IPS DF 6.9 (cell line): ENCODE results near the gene CAMTA1.
"Not testable (repeated sequence)": the region's sequence is repeated elsewhere in the genome, so short reads cannot be mapped to it uniquely, and the experiment has no call there.

Experiments used
- DNase-seq: peaks from one replicate; pipeline ENCODE4 v3.0.0-alpha.2; 2013; ENCODE audit warnings: low read depth, low spot score
- H3K27ac ChIP-seq: one replicate; pipeline ENCODE4 v1.5.1; 2013; ENCODE audit warnings: low read length, control low read depth
- H3K27me3 ChIP-seq: 2 replicates; pipeline ENCODE4 v1.6.1; 2013; ENCODE audit warnings: mild to moderate bottlenecking, low read length; ENCODE audit not compliant: control insufficient read depth, insufficient read depth
- H3K36me3 ChIP-seq: 2 replicates; pipeline ENCODE4 v1.6.1; 2013; ENCODE audit warnings: low read length; ENCODE audit not compliant: control insufficient read depth, insufficient read depth
- H3K4me1 ChIP-seq: 2 replicates; pipeline ENCODE4 v1.6.1; 2013; ENCODE audit warnings: low read length; ENCODE audit not compliant: control insufficient read depth, insufficient read depth
- H3K4me3 ChIP-seq: 2 replicates; pipeline ENCODE4 v1.5.1; 2013; ENCODE audit warnings: mild to moderate bottlenecking, low read length
- H3K9me3 ChIP-seq: 2 replicates; pipeline ENCODE4 v1.6.1; 2013; ENCODE audit warnings: low read length, inconsistent platforms; ENCODE audit not compliant: control insufficient read depth, insufficient read depth
- WGBS: extraction: QIAGEN DNeasy Blood & Tissue Kit; methylation state at CpG from one replicate; pipeline ENCODE4 v1.1.7; 2013; ENCODE audit warnings: mixed read lengths, missing lambda C conversion rate; ENCODE audit not compliant: insufficient read length, insufficient coverage; 5-methylcytosine and 5-hydroxymethylcytosine counted together

Gene CAMTA1

DNA sequence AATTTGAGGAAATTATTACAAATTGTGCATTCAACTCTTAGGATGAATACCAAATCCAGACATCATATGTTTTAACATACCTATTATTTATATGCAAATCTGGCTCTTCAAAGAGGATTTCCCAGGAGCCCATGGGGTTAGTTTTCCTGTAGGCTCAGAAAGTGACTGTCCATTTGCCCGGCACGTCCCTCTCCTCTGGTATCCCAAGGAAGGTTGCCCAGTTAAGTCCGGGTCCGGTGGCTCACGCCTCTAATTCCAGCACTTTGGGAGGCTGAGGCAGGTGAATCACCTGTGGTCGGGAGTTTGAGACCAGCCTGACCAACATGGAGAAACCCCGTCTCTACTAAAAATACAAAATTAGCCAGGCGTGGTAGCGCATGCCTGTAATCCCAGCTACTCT, 594.8 kb downstream of the CAMTA1 start:
- not testable (repeated sequence) for H3K27me3 ChIP-seq, DNase-seq, H3K27ac ChIP-seq, H3K36me3 ChIP-seq, H3K9me3 ChIP-seq, H3K4me3 ChIP-seq, H3K4me1 ChIP-seq
- no CpG with 5 or more reads among the region's 9 CpGs for WGBS

- Histone ChIP-seq H3K27ac (no peak overlapping the region), H3K4me3 (no peak overlapping the region), H3K9me3 (no peaks in the 10 kb centered on the region), H3K4me1 (peaks cover 6% of the 10 kb centered on the region), H3K36me3 (no peaks in the 10 kb centered on the region), H3K27me3 (no peaks in the 10 kb centered on the region)
- DNase-seq: no peak
- WGBS: no CpG with 5 or more reads among the region's 3 CpGs
Observed at GRCh38 chr1:7380712-7381111, 595.5 kb downstream of the CAMTA1 start.

- not testable (repeated sequence) for H3K36me3 ChIP-seq, H3K4me1 ChIP-seq, H3K27me3 ChIP-seq, H3K4me3 ChIP-seq, DNase-seq, H3K27ac ChIP-seq, H3K9me3 ChIP-seq
- WGBS: no CpG with 5 or more reads among the region's 3 CpGs
Observed at GRCh38 chr1:7381729-7382128, 596.5 kb downstream of the CAMTA1 start.

- no CpG with 5 or more reads among the region's 6 CpGs for WGBS
- no peak overlapping the region for H3K4me3 ChIP-seq
- no peaks in the 10 kb centered on the region for H3K9me3 ChIP-seq
- DNase-seq: no peak
- H3K27ac ChIP-seq: no peak overlapping the region
- H3K4me1 ChIP-seq: peaks cover 6% of the 10 kb centered on the region
- H3K27me3 ChIP-seq: no peaks in the 10 kb centered on the region
- no peaks in the 10 kb centered on the region for H3K36me3 ChIP-seq
Observed at GRCh38 chr1:7382971-7383370, 597.7 kb downstream of the CAMTA1 start.

- no peak for DNase-seq
- no peaks in the 10 kb centered on the region for H3K27me3 ChIP-seq
- 100% methylated on average over 2 of the region's 13 CpGs for WGBS
Observed at GRCh38 chr1:7383671-7384520, 598.6 kb downstream of the CAMTA1 start.

DNA sequence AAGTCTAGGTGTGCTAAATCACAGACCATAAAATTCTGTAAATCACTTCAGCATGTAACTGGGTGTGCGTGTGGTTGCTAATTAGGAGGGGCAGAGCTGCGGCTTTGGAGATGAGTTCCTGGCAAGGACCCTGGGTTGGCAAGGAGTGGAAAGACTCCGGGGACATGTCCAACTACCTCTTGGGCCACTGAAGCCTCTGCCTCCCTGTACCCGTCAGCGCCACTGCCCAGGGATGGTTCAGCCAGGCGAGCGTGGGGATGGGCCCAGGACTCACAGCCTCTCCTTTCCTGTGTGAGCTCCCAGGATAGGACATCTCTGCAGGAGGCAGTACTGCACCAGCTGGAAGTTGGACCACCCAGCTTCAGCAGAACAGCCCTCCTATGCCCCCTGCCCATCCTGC, 599.4 kb downstream of the CAMTA1 start:
- Histone ChIP-seq H3K4me1 (peaks cover 4% of the 10 kb centered on the region), H3K9me3 (no peaks in the 10 kb centered on the region), H3K27ac (no peak overlapping the region), H3K36me3 (no peaks in the 10 kb centered on the region), H3K27me3 (no peaks in the 10 kb centered on the region), H3K4me3 (no peak overlapping the region)
- WGBS: no CpG with 5 or more reads among the region's 7 CpGs
- no peak for DNase-seq

More at GRCh38 chr1:7383671-7384520, 598.6 kb downstream of the CAMTA1 start:
- Histone ChIP-seq H3K9me3 (no peaks in the 10 kb centered on the region), H3K4me1 (peaks cover 4% of the 10 kb centered on the region), H3K4me3 (no peak overlapping the region), H3K36me3 (no peaks in the 10 kb centered on the region), H3K27ac (no peak overlapping the region)

DNA sequence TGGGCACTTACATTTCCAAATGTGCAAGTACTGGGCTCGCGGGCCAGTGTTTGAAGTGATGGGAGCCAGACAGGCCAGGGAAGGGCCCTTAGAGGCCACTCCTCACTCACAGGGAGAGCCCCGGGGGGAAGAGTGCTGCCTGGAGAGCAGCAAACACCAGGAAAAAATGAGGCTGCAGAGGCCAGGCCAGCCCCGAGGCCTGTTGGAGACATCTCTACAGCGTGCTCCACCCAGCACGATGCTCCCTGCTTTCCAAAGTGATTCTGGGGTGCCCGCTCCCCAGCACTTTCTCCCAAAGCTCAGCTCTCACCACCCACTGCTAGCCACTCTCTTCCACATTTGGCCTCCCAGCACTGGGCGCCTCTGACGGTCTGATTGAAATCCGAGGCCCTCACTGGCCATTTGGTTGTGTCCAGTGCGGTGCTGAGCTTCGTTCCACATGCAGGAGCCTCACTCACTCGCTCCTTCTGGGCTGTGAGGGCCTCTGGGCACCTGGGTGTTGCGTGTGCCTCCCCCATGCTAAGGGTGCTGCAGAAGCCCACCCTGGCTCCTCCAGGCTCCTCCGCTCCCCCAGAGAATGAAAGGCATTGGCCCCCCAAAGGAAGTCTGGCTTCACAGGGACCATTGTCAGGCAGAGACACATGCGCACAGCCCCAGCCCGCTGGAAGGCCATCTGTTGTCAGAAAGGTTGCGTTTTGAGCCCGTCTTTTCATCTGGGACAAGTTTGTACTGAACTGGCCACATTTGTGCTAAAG, 600.4 kb downstream of the CAMTA1 start:
- Histone ChIP-seq H3K9me3 (no peaks in the 10 kb centered on the region), H3K27me3 (no peaks in the 10 kb centered on the region), H3K36me3 (no peaks in the 10 kb centered on the region), H3K4me3 (no peak overlapping the region), H3K4me1 (peaks cover 1% of the 10 kb centered on the region), H3K27ac (no peak overlapping the region)
- no peak for DNase-seq
- no CpG with 5 or more reads among the region's 19 CpGs for WGBS

DNA sequence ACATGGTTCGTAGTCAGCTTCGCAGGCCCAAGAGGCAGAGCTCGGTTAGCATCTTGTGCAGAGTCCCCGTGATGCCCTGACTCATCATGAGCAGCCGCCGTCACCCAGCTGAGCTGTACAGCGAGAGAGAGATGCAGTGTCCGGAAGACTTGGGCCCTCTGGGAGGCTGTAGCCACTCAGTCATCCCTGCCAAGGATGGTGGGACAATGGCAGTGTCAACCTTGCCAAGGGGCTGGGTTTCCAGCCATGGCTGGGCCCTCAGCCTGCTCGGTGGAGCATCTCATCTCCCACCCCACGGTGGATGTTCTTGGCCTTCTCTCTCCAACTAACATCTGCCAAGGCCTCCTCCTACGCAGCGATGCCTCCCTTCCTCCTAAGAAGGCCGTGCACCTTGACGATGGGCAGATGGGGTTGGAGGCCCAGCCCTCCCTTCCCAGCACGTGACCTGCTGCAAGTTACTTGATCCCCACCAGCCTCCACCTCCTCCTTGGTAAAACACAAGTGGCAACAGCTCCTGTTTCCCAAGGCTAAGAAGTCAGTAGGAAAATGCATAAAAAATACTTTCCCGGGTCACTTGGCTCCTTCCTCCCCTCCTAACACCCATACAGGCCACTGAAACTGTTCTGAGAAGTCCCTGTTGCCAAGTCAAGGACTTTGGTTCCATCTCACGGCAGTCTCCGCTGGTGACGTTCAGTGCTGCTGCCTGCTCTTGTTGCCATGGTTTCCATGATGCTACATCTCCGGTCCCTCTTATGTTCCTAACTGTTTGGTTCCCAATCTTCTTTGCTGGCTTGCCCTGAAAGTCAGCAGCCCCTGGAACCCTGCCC, 601.2 kb downstream of the CAMTA1 start:
- DNase-seq: no peak
- no peak overlapping the region for H3K4me3 ChIP-seq
- no peaks in the 10 kb centered on the region for H3K36me3 ChIP-seq
- H3K27me3 ChIP-seq: no peaks in the 10 kb centered on the region
- WGBS: no CpG with 5 or more reads among the region's 20 CpGs
- no peaks in the 10 kb centered on the region for H3K9me3 ChIP-seq
- no peaks in the 10 kb centered on the region for H3K4me1 ChIP-seq
- no peak overlapping the region for H3K27ac ChIP-seq

DNA sequence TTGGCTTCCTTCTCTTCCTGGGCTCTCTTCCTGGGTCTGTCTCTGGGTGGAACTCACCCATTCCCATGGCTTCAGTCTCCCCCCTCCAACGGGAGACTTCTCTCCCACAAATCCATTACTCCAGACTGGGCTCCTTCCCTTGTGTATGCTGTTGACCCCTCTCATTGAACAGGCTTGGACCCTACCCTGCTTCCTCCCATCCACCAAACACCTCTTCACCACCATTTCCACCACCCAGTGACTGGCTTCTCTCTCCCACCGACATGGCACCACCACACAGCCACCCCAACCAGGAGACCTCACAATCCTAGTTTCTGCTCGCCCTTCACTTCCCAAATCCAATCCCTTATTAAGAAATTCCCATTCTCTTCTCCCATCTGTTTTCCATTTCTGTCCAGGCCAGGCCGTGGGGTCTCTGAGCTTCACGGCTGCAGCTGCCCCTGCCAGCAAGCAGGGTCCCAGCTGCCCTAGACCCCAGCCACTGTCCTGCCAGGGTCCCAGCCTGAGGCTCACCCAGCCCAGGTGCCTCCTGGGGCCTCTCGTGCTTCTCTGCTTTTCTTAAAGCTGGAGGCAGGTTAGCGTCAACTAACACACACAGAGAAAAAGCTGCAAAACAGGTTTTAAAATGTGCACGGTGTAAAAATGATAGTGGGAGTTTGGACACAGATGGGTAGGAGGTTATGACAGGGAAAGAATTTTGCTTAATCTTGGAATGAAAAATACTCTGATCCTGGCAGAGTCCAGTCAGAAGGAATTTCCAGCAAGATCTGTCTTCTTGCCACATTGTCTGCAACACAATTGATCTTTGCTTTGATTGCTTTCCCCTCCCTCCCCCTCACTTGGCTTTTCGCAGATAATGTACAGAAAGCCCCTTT, 602.0 kb downstream of the CAMTA1 start:
- no peaks in the 10 kb centered on the region for H3K4me1 ChIP-seq
- no peaks in the 10 kb centered on the region for H3K36me3 ChIP-seq
- 100% methylated on average over 1 of the region's 9 CpGs for WGBS
- H3K9me3 ChIP-seq: no peaks in the 10 kb centered on the region
- no peaks in the 10 kb centered on the region for H3K27me3 ChIP-seq
- H3K27ac ChIP-seq: no peak overlapping the region
- DNase-seq: no peak
- no peak overlapping the region for H3K4me3 ChIP-seq
